WTC11 (cell line): ENCODE results near the gene DLGAP3.

ENCODE experiments used
- CTCF ChIP-seq: fragments of 200-600 bp; IDR thresholded peaks from 2 replicates; pipeline ENCODE4 v1.8.0; 2022; ENCODE audit warnings: antibody characterized with exemption
- ELF4 ChIP-seq: sonication (generic); formaldehyde crosslinking; IDR thresholded peaks from 2 replicates; pipeline ENCODE4 v1.8.1; 2022; ENCODE audit warnings: low read depth, mild to moderate bottlenecking, moderate library complexity, missing genetic modification reagents
- ETV6 ChIP-seq: sonication (generic); formaldehyde crosslinking; IDR thresholded peaks from 2 replicates; pipeline ENCODE4 v1.8.1; 2022; ENCODE audit warnings: mild to moderate bottlenecking, missing genetic modification reagents
- HMGXB4 ChIP-seq: sonication (generic); formaldehyde crosslinking; IDR thresholded peaks from 2 replicates; pipeline ENCODE4 v1.8.1; 2023; ENCODE audit warnings: mild to moderate bottlenecking, moderate library complexity, missing genetic modification reagents
- JUN ChIP-seq: sonication (generic); formaldehyde crosslinking; IDR thresholded peaks from 2 replicates; pipeline ENCODE4 v1.8.0; 2023; ENCODE audit warnings: mild to moderate bottlenecking, missing genetic modification reagents
- TP53 ChIP-seq: sonication (generic); formaldehyde crosslinking; IDR thresholded peaks from 2 replicates; pipeline ENCODE4 v1.8.1; 2023; ENCODE audit warnings: mild to moderate bottlenecking, missing genetic modification reagents
- TF ChIP-seq, protein P1 (sequence below): sonication (generic); formaldehyde crosslinking; IDR thresholded peaks from 2 replicates; pipeline ENCODE4 v1.8.0; 2022; ENCODE audit warnings: mild to moderate bottlenecking, missing genetic modification reagents

DNA sequence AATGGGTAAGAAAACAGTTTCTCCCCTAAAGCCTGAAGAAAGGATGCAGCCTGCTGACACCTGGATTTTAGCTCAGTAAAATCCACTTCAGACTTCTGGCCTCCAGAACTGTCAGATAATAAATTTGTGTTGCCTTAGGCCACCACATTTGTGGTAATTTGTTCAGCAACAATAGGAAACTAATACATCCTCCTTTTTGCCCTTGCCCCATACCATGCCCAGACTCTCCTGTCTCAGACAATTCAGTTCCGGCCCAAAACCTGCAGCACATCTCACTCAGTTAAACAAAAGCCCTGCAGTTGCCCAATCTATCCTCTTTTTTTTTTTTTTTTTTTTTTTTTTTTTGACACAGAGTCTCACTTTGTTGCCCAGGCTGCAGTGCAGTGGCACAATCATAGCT, 95.7 kb downstream of the DLGAP3 start:
- TF ChIP-seq, protein P1, sequence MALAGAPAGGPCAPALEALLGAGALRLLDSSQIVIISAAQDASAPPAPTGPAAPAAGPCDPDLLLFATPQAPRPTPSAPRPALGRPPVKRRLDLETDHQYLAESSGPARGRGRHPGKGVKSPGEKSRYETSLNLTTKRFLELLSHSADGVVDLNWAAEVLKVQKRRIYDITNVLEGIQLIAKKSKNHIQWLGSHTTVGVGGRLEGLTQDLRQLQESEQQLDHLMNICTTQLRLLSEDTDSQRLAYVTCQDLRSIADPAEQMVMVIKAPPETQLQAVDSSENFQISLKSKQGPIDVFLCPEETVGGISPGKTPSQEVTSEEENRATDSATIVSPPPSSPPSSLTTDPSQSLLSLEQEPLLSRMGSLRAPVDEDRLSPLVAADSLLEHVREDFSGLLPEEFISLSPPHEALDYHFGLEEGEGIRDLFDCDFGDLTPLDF (CRISPR knock-in tag) = no peak
- TF ChIP-seq HMGXB4 (CRISPR knock-in tag) (no peak), TP53 (no peak), CTCF (no peak), ETV6 (no peak), JUN (CRISPR knock-in tag) (no peak), ELF4 (CRISPR knock-in tag) (no peak)
